Memory B cell (primary cell): ENCODE measurements around the gene PRKAR1B.

Experiments used
- ATAC-seq: fragments of 150-1000 bp; cut with Tn5 transposase; 2 replicates; pipeline ENCODE4 v1.10.0; 2021; ENCODE audit warnings: low read depth, mild to moderate bottlenecking, moderate library complexity
- DNase-seq, 2 donors: peaks; one replicate each; pipeline ENCODE4 v3.0.0; 2022; ENCODE audit warnings: low spot score in 2 of 2
- H3K27ac Mint-ChIP-seq: one replicate; pipeline ENCODE4 v1.8.0; 2022; ENCODE audit warnings: mild to moderate bottlenecking, moderate library complexity, mixed read lengths
- H3K27me3 Mint-ChIP-seq: one replicate; pipeline ENCODE4 v1.8.0; 2022; ENCODE audit warnings: mixed read lengths
- H3K36me3 Mint-ChIP-seq: one replicate; pipeline ENCODE4 v1.8.0; 2022; ENCODE audit warnings: mild to moderate bottlenecking, mixed read lengths
- H3K4me1 Mint-ChIP-seq: one replicate; pipeline ENCODE4 v1.8.0; 2022; ENCODE audit warnings: mixed read lengths
- H3K4me3 Mint-ChIP-seq: one replicate; pipeline ENCODE4 v1.8.0; 2022; ENCODE audit warnings: mild to moderate bottlenecking, moderate library complexity, mixed read lengths
- H3K9me3 Mint-ChIP-seq: one replicate; pipeline ENCODE4 v1.8.0; 2022; ENCODE audit warnings: mixed read lengths

PRKAR1B gene

GRCh38 chr7:601595-602340 lies 125.3 kb downstream of the PRKAR1B start:
- peak overlapping the region; percentile 70 for H3K4me3 Mint-ChIP-seq
- ATAC-seq: peak; percentile 58
- peaks cover 15% of the 10 kb centered on the region for H3K36me3 Mint-ChIP-seq

DNA sequence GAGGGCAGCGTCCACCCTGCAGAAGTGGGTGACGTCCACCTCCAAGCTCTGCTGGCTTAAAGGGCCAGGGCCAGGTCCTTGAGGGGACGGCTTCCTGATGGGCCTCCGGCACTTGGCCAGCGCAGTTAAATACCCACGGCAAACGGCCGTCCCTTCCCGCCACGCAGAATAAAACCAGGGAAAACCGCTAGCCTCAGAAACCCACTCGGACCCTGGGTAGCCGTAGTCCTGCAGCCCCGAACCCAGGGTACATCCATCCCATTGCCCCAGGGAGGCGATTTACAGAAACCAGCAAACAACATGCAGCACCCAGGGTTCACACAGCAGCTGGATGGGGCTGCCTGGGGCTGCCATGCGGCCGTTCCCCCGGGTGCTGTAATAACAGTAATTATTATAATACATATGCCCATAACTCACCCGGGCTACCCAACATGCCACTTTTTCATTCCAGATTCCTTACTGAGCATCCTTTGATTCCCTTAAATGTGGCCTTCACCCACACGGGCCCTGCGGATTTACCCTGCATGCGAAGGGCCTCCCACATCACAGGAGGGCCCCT lies 126.0 kb downstream of the PRKAR1B start:
- H3K4me3 Mint-ChIP-seq: peak overlapping the region; percentile 70
- peak overlapping the region; percentile 100 for H3K27ac Mint-ChIP-seq
- DNase-seq (no peak), ATAC-seq (no peak)
- peaks cover 3% of the 10 kb centered on the region for H3K9me3 Mint-ChIP-seq
- peaks cover 14% of the 10 kb centered on the region for H3K36me3 Mint-ChIP-seq
- H3K4me1 Mint-ChIP-seq: peaks cover 29% of the 10 kb centered on the region
- H3K27me3 Mint-ChIP-seq: no peaks in the 10 kb centered on the region

More at GRCh38 chr7:601595-602340, 125.3 kb downstream of the PRKAR1B start:
- Mint-ChIP-seq H3K27ac (peak overlapping the region; percentile 100), H3K4me1 (peaks cover 29% of the 10 kb centered on the region), H3K9me3 (peaks cover 3% of the 10 kb centered on the region), H3K27me3 (no peaks in the 10 kb centered on the region)
- DNase-seq: peak; percentile 56 to 60

GRCh38 chr7:600149-601035 lies 126.7 kb downstream of the PRKAR1B start:
- ATAC-seq (no peak), DNase-seq (no peak)
- Mint-ChIP-seq H3K4me3 (peak overlapping the region; percentile 70), H3K27ac (no peak overlapping the region), H3K36me3 (peaks cover 13% of the 10 kb centered on the region), H3K27me3 (no peaks in the 10 kb centered on the region), H3K4me1 (peaks cover 29% of the 10 kb centered on the region), H3K9me3 (peaks cover 3% of the 10 kb centered on the region)

- peaks cover 3% of the 10 kb centered on the region for H3K9me3 Mint-ChIP-seq
- ATAC-seq (no peak), DNase-seq (no peak)
- no peaks in the 10 kb centered on the region for H3K27me3 Mint-ChIP-seq
- H3K4me3 Mint-ChIP-seq: no peak overlapping the region
- H3K27ac Mint-ChIP-seq: no peak overlapping the region
- peaks cover 23% of the 10 kb centered on the region for H3K4me1 Mint-ChIP-seq
- peaks cover 8% of the 10 kb centered on the region for H3K36me3 Mint-ChIP-seq
Measured at GRCh38 chr7:598899-599298, 128.2 kb downstream of the PRKAR1B start.

DNA sequence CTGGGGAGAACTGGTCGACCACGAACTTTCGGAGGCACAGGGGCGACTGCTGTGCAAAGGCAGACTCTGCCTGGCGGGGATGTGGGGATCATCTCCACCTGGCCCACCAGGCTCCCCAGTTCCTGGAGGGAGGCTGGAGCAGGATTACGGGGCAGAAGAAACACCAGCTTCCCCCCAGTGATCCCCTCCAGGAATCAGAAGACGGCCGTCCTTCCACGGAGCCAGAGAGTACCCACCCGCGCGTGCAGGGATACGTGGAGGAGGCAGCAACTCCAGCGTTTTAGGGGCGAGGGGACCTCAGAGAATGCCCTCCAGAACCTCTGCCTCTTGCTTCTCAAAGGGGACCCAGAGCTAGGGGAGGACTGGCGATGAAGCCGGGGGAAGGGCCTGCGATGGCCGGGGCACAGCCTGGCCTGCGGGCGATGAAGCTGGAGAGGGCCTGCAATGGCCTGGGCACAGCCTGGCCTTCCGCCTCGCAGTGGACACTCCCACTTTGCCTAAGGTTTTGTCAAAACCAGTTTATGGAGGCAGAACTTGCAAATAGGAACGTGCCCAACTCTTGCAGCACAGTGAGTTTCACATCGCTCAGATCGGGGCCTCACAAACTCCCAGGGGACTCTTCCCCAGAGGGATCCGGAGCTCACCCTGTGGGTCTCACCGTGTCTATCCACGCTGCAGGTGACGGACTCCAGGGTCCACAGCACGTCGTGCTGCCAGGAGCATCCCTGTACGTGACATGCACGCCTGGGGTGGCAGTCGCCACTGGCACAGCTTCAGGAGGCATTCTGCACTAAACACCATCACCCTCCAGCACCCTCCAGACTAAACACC lies 129.5 kb downstream of the PRKAR1B start:
- H3K27me3 Mint-ChIP-seq: no peaks in the 10 kb centered on the region
- H3K4me3 Mint-ChIP-seq: no peak overlapping the region
- peaks cover 4% of the 10 kb centered on the region for H3K36me3 Mint-ChIP-seq
- H3K4me1 Mint-ChIP-seq: peaks cover 20% of the 10 kb centered on the region
- no peak overlapping the region for H3K27ac Mint-ChIP-seq
- DNase-seq (no peak), ATAC-seq (no peak)
- no peaks in the 10 kb centered on the region for H3K9me3 Mint-ChIP-seq

DNA sequence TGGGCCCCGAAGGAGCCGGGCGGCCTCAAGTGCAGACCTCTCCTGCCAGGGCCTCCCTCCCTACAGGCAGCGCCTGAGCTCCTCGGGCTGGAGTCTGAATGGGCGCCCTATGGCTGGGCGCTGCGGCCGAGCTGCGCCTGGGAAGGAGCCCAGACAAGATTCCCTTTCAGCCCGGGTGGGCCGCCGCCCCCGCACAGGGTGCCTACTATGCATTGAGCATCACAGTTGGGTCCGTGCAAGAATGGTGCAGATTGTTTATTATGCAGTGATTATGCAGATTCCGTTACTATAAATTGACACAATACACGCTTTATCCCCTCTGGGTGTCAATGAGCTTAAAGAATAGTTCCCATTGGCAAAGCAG lies 130.3 kb downstream of the PRKAR1B start:
- Mint-ChIP-seq H3K36me3 (peaks cover 4% of the 10 kb centered on the region), H3K27ac (no peak overlapping the region), H3K4me3 (no peak overlapping the region), H3K4me1 (peaks cover 20% of the 10 kb centered on the region), H3K9me3 (no peaks in the 10 kb centered on the region), H3K27me3 (no peaks in the 10 kb centered on the region)
- ATAC-seq (no peak), DNase-seq (no peak)

DNA sequence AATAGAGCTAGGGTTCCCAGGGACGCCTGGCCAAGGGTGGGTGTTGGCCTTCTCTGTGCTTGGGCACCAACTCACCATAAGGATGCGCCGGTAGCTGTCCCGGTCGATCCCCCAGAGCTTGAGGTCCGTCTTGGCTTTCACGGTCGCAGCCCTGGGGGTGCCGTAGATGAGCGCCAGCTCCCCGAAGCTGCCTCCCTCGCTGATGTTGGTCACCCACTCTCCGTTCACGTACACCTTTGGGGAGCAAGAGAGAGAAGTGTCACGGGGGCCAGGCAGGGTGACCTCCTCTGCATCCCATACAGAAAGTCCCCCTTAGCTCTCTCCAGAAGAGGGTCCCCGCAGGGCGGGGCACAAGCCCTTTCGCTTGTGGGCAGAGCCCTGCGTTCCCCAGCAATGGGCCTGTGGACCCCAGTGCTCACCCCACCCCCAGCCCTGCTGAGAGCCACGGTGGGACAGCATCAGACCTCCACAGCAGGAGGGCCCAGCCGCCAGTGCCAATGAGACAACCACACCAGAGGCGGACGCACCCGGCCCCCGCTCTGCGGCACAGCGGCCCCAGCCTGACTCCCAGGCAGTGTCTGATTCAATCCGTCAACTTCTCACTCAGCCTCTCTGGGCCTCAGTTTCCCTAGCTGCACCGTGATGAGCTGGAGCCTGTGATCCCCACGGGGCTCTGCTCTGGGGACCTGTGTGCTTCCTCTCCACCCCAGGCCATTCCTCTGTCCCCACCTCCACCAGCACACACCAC lies 130.8 kb downstream of the PRKAR1B start:
- ATAC-seq (no peak), DNase-seq (no peak)
- H3K27ac Mint-ChIP-seq: no peak overlapping the region
- peaks cover 17% of the 10 kb centered on the region for H3K4me1 Mint-ChIP-seq
- H3K36me3 Mint-ChIP-seq: peaks cover 4% of the 10 kb centered on the region
- no peaks in the 10 kb centered on the region for H3K27me3 Mint-ChIP-seq
- H3K4me3 Mint-ChIP-seq: no peak overlapping the region
- no peaks in the 10 kb centered on the region for H3K9me3 Mint-ChIP-seq

- Mint-ChIP-seq H3K27me3 (no peaks in the 10 kb centered on the region), H3K36me3 (peaks cover 4% of the 10 kb centered on the region), H3K4me1 (peaks cover 16% of the 10 kb centered on the region), H3K27ac (no peak overlapping the region), H3K9me3 (no peaks in the 10 kb centered on the region), H3K4me3 (no peak overlapping the region)
- ATAC-seq: no peak
- DNase-seq: no peak
Measured at GRCh38 chr7:595621-596010, 131.5 kb downstream of the PRKAR1B start.

DNA sequence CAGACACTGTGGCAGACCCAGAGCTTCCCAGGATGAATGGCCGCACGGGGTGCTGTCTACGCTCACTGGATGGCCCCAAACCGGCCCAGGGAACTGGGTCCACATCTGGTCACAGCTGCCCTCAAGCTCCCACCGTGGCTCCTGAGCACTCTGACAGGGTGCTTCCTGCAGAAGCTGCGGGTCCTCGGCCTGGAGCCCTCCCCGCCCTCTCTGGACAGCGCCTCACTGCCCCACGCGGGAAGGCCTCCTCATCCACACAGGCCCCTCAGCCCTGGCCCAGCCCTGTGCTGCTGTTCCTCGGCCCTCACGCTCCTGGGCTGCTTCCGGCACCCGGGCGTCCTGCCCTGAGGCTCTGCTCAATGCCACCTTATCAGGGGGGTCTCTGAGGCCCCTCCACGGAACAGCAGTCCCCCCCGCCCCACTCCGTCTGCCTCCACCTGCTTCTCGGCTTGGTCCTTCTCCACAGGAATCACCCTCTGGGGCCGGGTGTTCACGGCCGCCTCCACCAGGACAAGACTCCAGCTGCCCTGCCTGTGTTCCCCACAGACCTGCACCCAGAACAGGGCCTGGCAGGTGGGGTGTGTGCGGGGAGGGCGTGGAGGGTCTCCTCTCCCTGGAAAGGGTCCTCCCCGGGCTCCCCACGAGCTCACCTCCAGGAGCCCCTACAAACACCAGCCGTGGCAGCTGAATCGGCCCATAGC lies 132.0 kb downstream of the PRKAR1B start:
- Mint-ChIP-seq H3K27me3 (no peaks in the 10 kb centered on the region), H3K27ac (no peak overlapping the region), H3K4me1 (peaks cover 16% of the 10 kb centered on the region), H3K9me3 (no peaks in the 10 kb centered on the region), H3K4me3 (no peak overlapping the region), H3K36me3 (peaks cover 4% of the 10 kb centered on the region)
- DNase-seq (no peak), ATAC-seq (no peak)

DNA sequence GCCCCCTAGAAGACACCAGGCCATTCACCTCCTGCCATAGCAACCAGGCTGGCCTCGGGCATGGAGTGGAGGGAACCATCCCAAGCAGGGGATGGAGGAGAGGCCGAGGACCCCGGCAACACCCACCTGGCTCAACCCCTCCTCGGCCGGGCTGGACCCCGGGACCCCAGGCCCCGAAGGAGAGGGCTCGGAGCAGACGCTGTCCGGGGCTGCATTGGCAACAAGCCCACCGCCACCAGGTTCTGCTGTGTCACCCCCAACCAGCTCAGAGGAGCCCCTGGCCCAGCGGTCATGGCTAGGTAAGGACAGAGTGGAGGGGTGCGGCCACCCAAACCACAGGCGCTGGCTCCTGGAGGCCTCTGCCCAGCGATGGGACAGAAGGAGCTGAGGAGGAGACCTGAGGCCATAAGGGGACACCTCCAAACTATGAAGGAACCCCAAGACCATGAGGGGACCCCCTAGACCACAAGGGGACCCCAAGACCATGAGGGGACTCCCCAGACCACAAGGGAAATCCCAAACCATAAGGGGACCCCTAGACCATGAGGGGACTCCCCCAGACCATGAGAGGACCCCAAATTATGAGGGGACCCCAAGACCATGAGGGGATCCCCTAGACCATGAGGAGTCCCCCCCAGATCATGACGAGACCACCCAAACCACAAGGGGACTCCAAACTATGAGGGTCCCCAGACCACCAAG lies 132.7 kb downstream of the PRKAR1B start:
- H3K36me3 Mint-ChIP-seq: peaks cover 4% of the 10 kb centered on the region
- H3K4me1 Mint-ChIP-seq: peaks cover 16% of the 10 kb centered on the region
- no peak overlapping the region for H3K27ac Mint-ChIP-seq
- H3K27me3 Mint-ChIP-seq: no peaks in the 10 kb centered on the region
- H3K9me3 Mint-ChIP-seq: no peaks in the 10 kb centered on the region
- ATAC-seq (no peak), DNase-seq (no peak)
- H3K4me3 Mint-ChIP-seq: no peak overlapping the region

- peak; percentile 31 for ATAC-seq
- peaks cover 19% of the 10 kb centered on the region for H3K4me1 Mint-ChIP-seq
- H3K36me3 Mint-ChIP-seq: peaks cover 9% of the 10 kb centered on the region
- no peaks in the 10 kb centered on the region for H3K27me3 Mint-ChIP-seq
- H3K4me3 Mint-ChIP-seq: no peak overlapping the region
- no peak for DNase-seq
- peaks cover 4% of the 10 kb centered on the region for H3K9me3 Mint-ChIP-seq
- no peak overlapping the region for H3K27ac Mint-ChIP-seq
Measured at GRCh38 chr7:593324-594115, 133.6 kb downstream of the PRKAR1B start.
